Stimulated activated naive CD8-positive, alpha-beta T cell treated with anti-CD3 and anti-CD28 coated beads, Interleukin-15, amount 100 ng/mL, for 72 hours (primary cell): ENCODE results near the gene MAPT.

Source experiments
- ATAC-seq: fragments of 150-1000 bp; cut with Tn5 transposase; 2 replicates; pipeline ENCODE4 v1.10.0; 2021; ENCODE audit warnings: mild to moderate bottlenecking, moderate library complexity
- DNase-seq, 2 donors: peaks; one replicate each; pipeline ENCODE4 v3.0.0; 2021 to 2022
- H3K27ac Mint-ChIP-seq, 2 donors: one replicate each; pipeline ENCODE4 v1.8.0; 2022; ENCODE audit warnings: mild to moderate bottlenecking in 2 of 2, mixed read lengths in 2 of 2, moderate library complexity in 2 of 2
- H3K27me3 Mint-ChIP-seq: one replicate; pipeline ENCODE4 v1.8.0; 2022; ENCODE audit warnings: mixed read lengths
- H3K4me1 Mint-ChIP-seq: one replicate; pipeline ENCODE4 v1.8.0; 2022; ENCODE audit warnings: mild to moderate bottlenecking, mixed read lengths
- H3K4me3 Mint-ChIP-seq, 2 donors: one replicate each; pipeline ENCODE4 v1.8.0; 2022; ENCODE audit warnings: mild to moderate bottlenecking in 2 of 2, mixed read lengths in 2 of 2, moderate library complexity in 1 of 2
- H3K9me3 Mint-ChIP-seq, 2 donors: one replicate each; pipeline ENCODE4 v1.8.0; 2022; ENCODE audit warnings: mixed read lengths in 2 of 2

The MAPT gene

GRCh38 chr17:46042925-46043324, 148.6 kb downstream of the MAPT start:
- DNase-seq: no peak
- Mint-ChIP-seq H3K4me1 (peaks cover 44% of the 10 kb centered on the region), H3K27me3 (no peaks in the 10 kb centered on the region), H3K27ac (no peak overlapping the region), H3K4me3 (no peak overlapping the region), H3K9me3 (no peaks in the 10 kb centered on the region)
- no peak for ATAC-seq

- H3K9me3 Mint-ChIP-seq: no peaks in the 10 kb centered on the region
- H3K4me3 Mint-ChIP-seq: no peak overlapping the region
- ATAC-seq: no peak
- DNase-seq: no peak
- H3K27ac Mint-ChIP-seq: peak overlapping the region in 1 of 2 donors; percentile 83
- H3K4me1 Mint-ChIP-seq: peaks cover 38% of the 10 kb centered on the region
- no peaks in the 10 kb centered on the region for H3K27me3 Mint-ChIP-seq
These were observed 149.3 kb downstream of the MAPT start for GRCh38 chr17:46043606-46044005.

GRCh38 chr17:46044286-46044928, 150.1 kb downstream of the MAPT start:
- peak; percentile 52 for ATAC-seq
- Mint-ChIP-seq H3K27ac (no peak overlapping the region), H3K4me3 (no peak overlapping the region), H3K9me3 (no peaks in the 10 kb centered on the region), H3K4me1 (peaks cover 36% of the 10 kb centered on the region), H3K27me3 (no peaks in the 10 kb centered on the region)
- peak in 1 of 2 donors; percentile 33 for DNase-seq

GRCh38 chr17:46044989-46045388, 150.6 kb downstream of the MAPT start:
- Mint-ChIP-seq H3K27me3 (no peaks in the 10 kb centered on the region), H3K27ac (no peak overlapping the region), H3K4me3 (no peak overlapping the region), H3K4me1 (peaks cover 36% of the 10 kb centered on the region), H3K9me3 (no peaks in the 10 kb centered on the region)
- ATAC-seq (no peak), DNase-seq (no peak)

- Mint-ChIP-seq H3K4me1 (peaks cover 42% of the 10 kb centered on the region), H3K27ac (no peak overlapping the region), H3K4me3 (no peak overlapping the region), H3K9me3 (no peaks in the 10 kb centered on the region), H3K27me3 (no peaks in the 10 kb centered on the region)
- no peak for DNase-seq
- peak; percentile 91 for ATAC-seq
These were observed 151.3 kb downstream of the MAPT start for GRCh38 chr17:46045639-46046038.

GRCh38 chr17:46046957-46047356, 152.6 kb downstream of the MAPT start:
- Mint-ChIP-seq H3K27ac (no peak overlapping the region), H3K27me3 (no peaks in the 10 kb centered on the region), H3K9me3 (no peaks in the 10 kb centered on the region), H3K4me1 (peaks cover 55% of the 10 kb centered on the region), H3K4me3 (no peak overlapping the region)
- ATAC-seq (no peak), DNase-seq (no peak)

GRCh38 chr17:46047398-46047797, 153.0 kb downstream of the MAPT start:
- no peaks in the 10 kb centered on the region for H3K9me3 Mint-ChIP-seq
- H3K4me1 Mint-ChIP-seq: peaks cover 59% of the 10 kb centered on the region
- DNase-seq: no peak
- H3K27me3 Mint-ChIP-seq: no peaks in the 10 kb centered on the region
- ATAC-seq: no peak
- no peak overlapping the region for H3K4me3 Mint-ChIP-seq
- H3K27ac Mint-ChIP-seq: no peak overlapping the region

- Mint-ChIP-seq H3K9me3 (no peaks in the 10 kb centered on the region), H3K4me3 (no peak overlapping the region), H3K4me1 (peaks cover 61% of the 10 kb centered on the region), H3K27me3 (no peaks in the 10 kb centered on the region), H3K27ac (no peak overlapping the region)
- ATAC-seq (no peak), DNase-seq (no peak)
These were observed 153.5 kb downstream of the MAPT start for GRCh38 chr17:46047856-46048255.

- no peak overlapping the region for H3K4me3 Mint-ChIP-seq
- DNase-seq (no peak), ATAC-seq (no peak)
- no peaks in the 10 kb centered on the region for H3K9me3 Mint-ChIP-seq
- no peaks in the 10 kb centered on the region for H3K27me3 Mint-ChIP-seq
- H3K4me1 Mint-ChIP-seq: peaks cover 59% of the 10 kb centered on the region
- H3K27ac Mint-ChIP-seq: no peak overlapping the region
These were observed 155.3 kb downstream of the MAPT start for GRCh38 chr17:46049656-46050055.

- no peaks in the 10 kb centered on the region for H3K9me3 Mint-ChIP-seq
- DNase-seq (no peak), ATAC-seq (no peak)
- H3K4me1 Mint-ChIP-seq: peaks cover 64% of the 10 kb centered on the region
- no peak overlapping the region for H3K27ac Mint-ChIP-seq
- H3K4me3 Mint-ChIP-seq: no peak overlapping the region
- no peaks in the 10 kb centered on the region for H3K27me3 Mint-ChIP-seq
These were observed 159.7 kb downstream of the MAPT start for GRCh38 chr17:46053911-46054534.

GRCh38 chr17:46056800-46057304, 162.5 kb downstream of the MAPT start:
- peak; percentile 46 for ATAC-seq
- no peak for DNase-seq
- Mint-ChIP-seq H3K27ac (peak overlapping the region in 1 of 2 donors; percentile 82), H3K9me3 (no peaks in the 10 kb centered on the region), H3K4me3 (peak overlapping the region; percentile 17 to 53), H3K27me3 (no peaks in the 10 kb centered on the region), H3K4me1 (peaks cover 60% of the 10 kb centered on the region)

- Mint-ChIP-seq H3K4me1 (peaks cover 55% of the 10 kb centered on the region), H3K9me3 (no peaks in the 10 kb centered on the region), H3K4me3 (peak overlapping the region in 1 of 2 donors; percentile 17), H3K27ac (no peak overlapping the region), H3K27me3 (no peaks in the 10 kb centered on the region)
- ATAC-seq (no peak), DNase-seq (no peak)
These were observed 163.0 kb downstream of the MAPT start for GRCh38 chr17:46057366-46057765.

GRCh38 chr17:46059486-46059885, 165.1 kb downstream of the MAPT start:
- Mint-ChIP-seq H3K27me3 (no peaks in the 10 kb centered on the region), H3K27ac (peak overlapping the region in 1 of 2 donors; percentile 72), H3K4me1 (peaks cover 44% of the 10 kb centered on the region), H3K4me3 (no peak overlapping the region), H3K9me3 (no peaks in the 10 kb centered on the region)
- ATAC-seq (no peak), DNase-seq (no peak)

- Mint-ChIP-seq H3K4me1 (peaks cover 41% of the 10 kb centered on the region), H3K4me3 (no peak overlapping the region), H3K27me3 (no peaks in the 10 kb centered on the region), H3K27ac (no peak overlapping the region), H3K9me3 (no peaks in the 10 kb centered on the region)
- no peak for ATAC-seq
- DNase-seq: no peak
These were observed 166.1 kb downstream of the MAPT start for GRCh38 chr17:46060461-46060860.

- Mint-ChIP-seq H3K4me3 (no peak overlapping the region), H3K9me3 (no peaks in the 10 kb centered on the region), H3K4me1 (peaks cover 39% of the 10 kb centered on the region), H3K27me3 (no peaks in the 10 kb centered on the region), H3K27ac (peak overlapping the region in 1 of 2 donors; percentile 19)
- ATAC-seq: no peak
- no peak for DNase-seq
These were observed 167.1 kb downstream of the MAPT start for GRCh38 chr17:46061435-46061834.

GRCh38 chr17:46063241-46063640, 168.9 kb downstream of the MAPT start:
- no peak overlapping the region for H3K27ac Mint-ChIP-seq
- ATAC-seq: no peak

More at GRCh38 chr17:46063241-46063640, 168.9 kb downstream of the MAPT start:
- no peak for DNase-seq
- Mint-ChIP-seq H3K4me1 (peaks cover 21% of the 10 kb centered on the region), H3K27me3 (no peaks in the 10 kb centered on the region), H3K9me3 (no peaks in the 10 kb centered on the region), H3K4me3 (no peak overlapping the region)
